Measurements from ENCODE around the gene GNGT1. TPM values are rescaled to one million over a fixed set of nuclear protein-coding genes. Genes with fewer than 3 reads are reported as not detected.
"Not testable (repeated sequence)": the region's sequence is repeated elsewhere in the genome, so short reads cannot be mapped to it uniquely, and the experiment has no call there.

The GNGT1 gene
- total RNA-seq, 2 experiments from 2014 or later = not detected

DNA sequence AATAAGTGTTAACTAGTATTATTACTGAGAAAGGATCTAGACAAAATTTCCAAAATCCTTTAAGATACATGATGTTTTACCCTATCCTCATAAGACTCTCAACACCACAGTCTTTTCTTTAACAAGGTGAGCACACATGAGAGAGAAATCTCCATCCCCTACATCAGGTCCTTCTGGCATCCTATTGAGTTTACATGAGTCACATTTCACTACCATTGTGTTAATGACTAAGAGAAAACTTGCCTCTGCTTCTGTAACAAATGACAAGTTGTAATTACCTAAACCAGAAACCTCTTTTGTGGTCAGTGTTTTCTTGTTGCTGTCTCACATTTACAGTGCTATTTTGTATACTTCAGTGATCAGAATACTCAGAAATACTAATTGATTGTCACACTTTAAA, 5.3 kb downstream of the GNGT1 start:
- CTCF ChIA-PET; H3K4me3 Mint-ChIP-seq; DNase-seq; H3K27ac Mint-ChIP-seq; H3K27me3 Mint-ChIP-seq; intact Hi-C loops (cut with micrococcal nuclease); POLR2A ChIA-PET; H3K36me3 Mint-ChIP-seq; H3K9me3 Mint-ChIP-seq; H3K4me1 Mint-ChIP-seq (ENCODE audit: low read depth): not testable (repeated sequence)

- no peaks in the 10 kb centered on the region for H3K36me3 Mint-ChIP-seq
- no peak overlapping the region for H3K4me3 Mint-ChIP-seq
- peaks cover 5% of the 10 kb centered on the region for H3K27me3 Mint-ChIP-seq
- intact Hi-C loops (cut with micrococcal nuclease) = no loop called here
- POLR2A ChIA-PET = no interaction called here
- DNase-seq = no peak
- no peaks in the 10 kb centered on the region for H3K4me1 Mint-ChIP-seq (ENCODE audit: low read depth)
- CTCF ChIA-PET = no interaction called here
- H3K27ac Mint-ChIP-seq = no peak overlapping the region
- H3K9me3 Mint-ChIP-seq = no peaks in the 10 kb centered on the region
Measured at GRCh38 chr7:93913197-93913596, 6.8 kb downstream of the GNGT1 start.

GRCh38 chr7:93914581-93915066, 8.3 kb downstream of the GNGT1 start:
- intact Hi-C loops (cut with micrococcal nuclease) = no loop called here
- Mint-ChIP-seq H3K27me3 (peaks cover 5% of the 10 kb centered on the region), H3K36me3 (no peaks in the 10 kb centered on the region), H3K27ac (no peak overlapping the region), H3K4me1 (ENCODE audit: low read depth) (no peaks in the 10 kb centered on the region), H3K4me3 (no peak overlapping the region), H3K9me3 (no peaks in the 10 kb centered on the region)
- ChIA-PET CTCF (no interaction called here), POLR2A (no interaction called here)
- no peak for DNase-seq

DNA sequence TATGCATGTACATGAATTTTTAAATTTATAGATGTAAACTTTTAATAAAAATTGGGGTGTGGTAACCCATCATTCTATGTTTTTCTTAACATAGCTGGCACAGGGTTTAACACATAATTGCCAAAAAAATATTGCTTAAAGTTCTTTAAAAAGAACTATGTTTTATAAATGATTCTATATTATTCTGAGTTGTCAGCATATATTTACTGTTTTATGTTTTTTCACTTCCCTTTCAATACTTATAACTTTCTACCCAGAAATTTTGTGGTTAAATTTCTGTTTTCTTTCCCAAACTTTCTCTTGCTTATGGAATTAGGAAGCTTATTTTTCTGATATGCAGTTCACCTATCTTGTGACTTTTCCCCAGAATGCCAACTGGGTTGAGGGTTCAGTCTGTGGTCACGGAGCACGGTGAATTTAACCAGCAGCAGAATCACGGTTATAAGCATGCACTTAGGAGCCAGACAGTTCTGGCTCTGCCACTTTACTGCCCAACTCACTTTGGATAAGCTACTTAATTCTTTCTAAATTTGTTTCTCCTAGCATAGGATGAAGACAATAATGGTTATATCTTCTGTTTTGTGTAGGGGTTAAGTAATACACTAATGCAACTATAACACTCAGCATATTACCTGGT, 9.0 kb downstream of the GNGT1 start:
- H3K9me3 Mint-ChIP-seq; CTCF ChIA-PET; DNase-seq; H3K27ac Mint-ChIP-seq; H3K4me3 Mint-ChIP-seq; H3K36me3 Mint-ChIP-seq; POLR2A ChIA-PET; H3K4me1 Mint-ChIP-seq (ENCODE audit: low read depth); H3K27me3 Mint-ChIP-seq; intact Hi-C loops (cut with micrococcal nuclease): not testable (repeated sequence)

- H3K4me3 Mint-ChIP-seq; H3K9me3 Mint-ChIP-seq; POLR2A ChIA-PET; H3K4me1 Mint-ChIP-seq (ENCODE audit: low read depth); H3K36me3 Mint-ChIP-seq; H3K27ac Mint-ChIP-seq; intact Hi-C loops (cut with micrococcal nuclease); CTCF ChIA-PET; DNase-seq: not testable (repeated sequence)
- peaks cover 12% of the 10 kb centered on the region for H3K27me3 Mint-ChIP-seq
Measured at GRCh38 chr7:93915888-93916287, 9.5 kb downstream of the GNGT1 start.

GRCh38 chr7:93916315-93916714, 9.9 kb downstream of the GNGT1 start:
- CTCF ChIA-PET; H3K36me3 Mint-ChIP-seq; intact Hi-C loops (cut with micrococcal nuclease); H3K4me3 Mint-ChIP-seq; H3K4me1 Mint-ChIP-seq (ENCODE audit: low read depth); H3K9me3 Mint-ChIP-seq; POLR2A ChIA-PET; DNase-seq; H3K27ac Mint-ChIP-seq: not testable (repeated sequence)
- H3K27me3 Mint-ChIP-seq = peaks cover 16% of the 10 kb centered on the region

GRCh38 chr7:93920496-93921182, 14.3 kb downstream of the GNGT1 start:
- ChIA-PET POLR2A (no interaction called here), CTCF (interaction anchor here (1.7 kb wide), 2 partner anchors 11 to 18 kb away, joined by 4 to 5 read pairs; no protein-coding TSS in a partner anchor)
- peaks cover 28% of the 10 kb centered on the region for H3K27me3 Mint-ChIP-seq
- H3K36me3 Mint-ChIP-seq = no peaks in the 10 kb centered on the region
- H3K9me3 Mint-ChIP-seq = no peaks in the 10 kb centered on the region
- no peak for DNase-seq
- intact Hi-C loops (cut with micrococcal nuclease) = no loop called here
- H3K4me1 Mint-ChIP-seq (ENCODE audit: low read depth) = peaks cover 2% of the 10 kb centered on the region
- H3K27ac Mint-ChIP-seq = no peak overlapping the region
- H3K4me3 Mint-ChIP-seq = no peak overlapping the region

DNA sequence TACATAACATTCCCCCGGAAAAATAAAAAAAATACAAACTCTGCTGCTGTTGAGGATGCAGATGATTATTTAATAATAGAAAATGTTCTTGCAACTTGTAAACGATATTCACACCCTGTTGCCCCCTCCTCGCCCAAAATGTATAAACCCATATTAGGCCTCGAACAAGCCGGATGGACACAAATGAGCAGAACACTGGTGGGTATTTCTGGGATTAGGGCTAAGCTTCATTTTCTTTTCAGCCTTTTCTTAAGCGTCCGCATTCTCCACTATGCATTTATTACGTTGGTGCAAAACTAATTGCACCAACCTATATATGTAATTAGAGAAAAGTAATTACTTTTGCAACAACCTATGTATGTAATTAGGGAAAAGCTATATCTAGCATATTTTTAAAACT, 14.8 kb downstream of the GNGT1 start:
- Mint-ChIP-seq H3K4me1 (ENCODE audit: low read depth) (peaks cover 2% of the 10 kb centered on the region), H3K9me3 (no peaks in the 10 kb centered on the region), H3K4me3 (no peak overlapping the region), H3K36me3 (no peaks in the 10 kb centered on the region), H3K27ac (no peak overlapping the region), H3K27me3 (peaks cover 28% of the 10 kb centered on the region)
- CTCF ChIA-PET = interaction anchor here (1.0 to 1.7 kb wide), 4 partner anchors 10 to 166 kb away, joined by 3 to 5 read pairs (median 4); no protein-coding TSS in a partner anchor
- intact Hi-C loops (cut with micrococcal nuclease) = no loop called here
- POLR2A ChIA-PET = no interaction called here
- DNase-seq = no peak

DNA sequence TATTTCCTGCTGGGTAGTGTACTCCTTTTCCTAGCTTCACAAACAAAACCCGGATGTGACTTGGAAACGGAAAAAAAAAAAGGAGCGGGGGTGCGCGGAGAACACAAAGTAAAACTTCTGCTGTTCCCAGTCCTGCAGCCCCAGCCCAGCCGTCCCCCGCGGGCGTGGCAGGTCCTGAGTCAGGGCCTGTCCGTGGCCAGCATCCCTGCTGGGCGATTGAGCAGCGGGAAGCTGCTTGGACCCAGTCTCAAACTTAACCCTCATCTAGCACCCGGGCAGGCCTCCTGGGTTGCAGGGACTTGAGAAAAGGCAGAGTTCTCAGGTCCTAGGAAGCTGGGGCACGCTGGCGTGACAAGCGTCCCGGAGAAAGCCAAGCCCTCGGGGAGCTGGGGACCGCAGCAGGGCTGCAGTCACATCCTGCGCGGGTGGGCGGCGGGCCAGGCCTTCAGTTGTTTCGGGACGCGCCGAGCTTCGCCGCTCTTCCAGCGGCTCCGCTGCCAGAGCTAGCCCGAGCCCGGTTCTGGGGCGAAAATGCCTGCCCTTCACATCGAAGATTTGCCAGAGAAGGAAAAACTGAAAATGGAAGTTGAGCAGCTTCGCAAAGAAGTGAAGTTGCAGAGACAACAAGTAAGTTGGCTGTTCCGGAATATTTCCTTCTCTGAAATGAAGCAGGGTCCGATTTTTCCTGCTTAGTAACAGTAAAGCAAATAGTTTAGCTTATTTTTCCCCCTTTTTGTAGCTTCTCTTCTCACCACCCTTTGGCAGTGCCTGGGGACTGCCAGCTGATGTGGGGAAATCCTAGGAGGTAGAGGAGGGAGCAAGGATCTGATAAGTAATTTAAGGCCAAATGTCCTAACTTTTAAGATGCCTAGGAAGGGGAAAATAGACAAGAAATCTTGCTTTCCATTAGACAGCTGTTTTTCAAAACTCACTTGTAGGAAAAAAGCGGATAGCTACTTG, 15.5 kb downstream of the GNGT1 start, which contains the start of gene GNG11:
TSS of gene GNG11 (plus strand) at position 129 of the 960 bp plus-strand sequence. CDS start at position 532, 403 bp downstream.
- Mint-ChIP-seq H3K9me3 (no peaks in the 10 kb centered on the region), H3K27ac (no peak within 1 kb of the TSS), H3K27me3 (peaks cover 28% of the 10 kb centered on the region), H3K4me3 (peak within 1 kb of the TSS; percentile 63), H3K4me1 (ENCODE audit: low read depth) (peaks cover 2% of the 10 kb centered on the region), H3K36me3 (no peaks in the 10 kb centered on the region)
- intact Hi-C loops (cut with micrococcal nuclease) = no loop called here
- ChIA-PET POLR2A (interaction anchor here (1.0 kb wide), 1 partner anchor 10 kb away, joined by 3 read pairs; no protein-coding TSS in a partner anchor), CTCF (interaction anchor here (0.6 to 1.7 kb wide), 5 partner anchors 9 to 300 kb away, joined by 3 to 5 read pairs (median 3); no protein-coding TSS in a partner anchor)
- peak; percentile 43 for DNase-seq

- POLR2A ChIA-PET = no interaction called here
- H3K9me3 Mint-ChIP-seq = no peaks in the 10 kb centered on the region
- intact Hi-C loops (cut with micrococcal nuclease) = no loop called here
Measured at GRCh38 chr7:93923296-93923695, 16.9 kb downstream of the GNGT1 start.

GRCh38 chr7:93923942-93924341, 17.6 kb downstream of the GNGT1 start:
- no peak overlapping the region for H3K27ac Mint-ChIP-seq
- H3K4me1 Mint-ChIP-seq (ENCODE audit: low read depth) = peaks cover 2% of the 10 kb centered on the region
- H3K36me3 Mint-ChIP-seq = no peaks in the 10 kb centered on the region
- peaks cover 26% of the 10 kb centered on the region for H3K27me3 Mint-ChIP-seq
- no peaks in the 10 kb centered on the region for H3K9me3 Mint-ChIP-seq
- no peak overlapping the region for H3K4me3 Mint-ChIP-seq
- POLR2A ChIA-PET = no interaction called here
- no peak for DNase-seq
- CTCF ChIA-PET = no interaction called here
- intact Hi-C loops (cut with micrococcal nuclease) = no loop called here

More at GRCh38 chr7:93923296-93923695, 16.9 kb downstream of the GNGT1 start:
- Mint-ChIP-seq H3K36me3 (no peaks in the 10 kb centered on the region), H3K4me1 (ENCODE audit: low read depth) (peaks cover 2% of the 10 kb centered on the region), H3K27ac (no peak overlapping the region), H3K4me3 (no peak overlapping the region), H3K27me3 (peaks cover 25% of the 10 kb centered on the region)
- DNase-seq = no peak
- CTCF ChIA-PET = no interaction called here

DNA sequence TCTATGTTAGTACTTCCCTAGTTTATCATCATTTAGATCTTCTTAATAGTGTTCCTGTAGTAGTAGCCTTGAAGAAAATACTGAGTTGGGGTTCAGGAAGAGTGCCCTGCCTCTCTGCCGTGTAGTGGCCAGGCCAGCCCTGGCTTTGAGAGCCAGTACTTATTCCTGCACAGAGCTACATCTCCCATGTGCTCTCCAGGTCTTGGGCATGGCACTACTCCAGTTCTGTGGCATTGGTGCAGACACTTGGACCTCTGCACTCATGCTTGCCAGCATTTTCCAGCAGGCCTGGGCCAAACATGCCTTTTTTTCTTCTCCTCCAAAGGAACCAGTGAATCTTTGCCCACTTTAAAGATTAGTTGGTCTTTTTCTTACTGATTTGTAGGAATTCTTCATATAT, 20.4 kb downstream of the GNGT1 start:
- ChIA-PET CTCF (no interaction called here), POLR2A (no interaction called here)
- Mint-ChIP-seq H3K36me3 (no peaks in the 10 kb centered on the region), H3K4me1 (ENCODE audit: low read depth) (peaks cover 2% of the 10 kb centered on the region), H3K27me3 (peaks cover 17% of the 10 kb centered on the region), H3K4me3 (no peak overlapping the region), H3K9me3 (no peaks in the 10 kb centered on the region), H3K27ac (no peak overlapping the region)
- no peak for DNase-seq
- intact Hi-C loops (cut with micrococcal nuclease) = no loop called here
